Sigmoid colon (tissue), 4 donors: ENCODE data around the gene MAPK8IP3.

Experiments
- EP300 ChIP-seq, 4 donors: sonication (generic); formaldehyde crosslinking; IDR thresholded peaks; one replicate each; pipeline ENCODE4 v1.6.1; 2017; ENCODE audit warnings: antibody characterized with exemption in 4 of 4
- POLR2AphosphoS5 ChIP-seq, 4 donors: sonication (generic); formaldehyde crosslinking; IDR thresholded peaks; one replicate each; pipeline ENCODE4 v1.6.1; 2017; ENCODE audit warnings: antibody characterized with exemption in 4 of 4

DNA sequence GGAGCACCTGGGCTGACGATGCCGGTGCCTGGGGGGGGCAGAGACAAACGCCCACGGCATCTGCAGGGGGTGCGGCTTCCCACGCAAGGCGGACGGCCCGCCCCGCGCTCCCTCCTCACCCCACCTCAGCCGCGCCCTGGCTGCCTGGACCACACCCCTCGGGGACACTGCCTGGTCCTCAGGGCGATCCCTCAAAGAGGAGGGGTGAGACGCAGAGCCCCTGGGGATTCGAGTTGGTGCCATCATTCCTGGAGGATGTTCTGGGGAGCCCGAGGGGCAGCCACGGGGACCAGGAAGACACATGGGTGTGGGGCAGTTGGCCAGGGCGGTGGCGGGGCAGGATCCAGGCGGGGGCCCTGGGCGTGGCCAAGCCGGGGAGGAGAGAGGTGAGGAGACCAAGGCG is 83.6 kb downstream of the MAPK8IP3 start:
- no peak for TF ChIP-seq EP300 (IDR thresholded peaks at IDR 0.05)
- no peak for TF ChIP-seq POLR2AphosphoS5 (IDR thresholded peaks at IDR 0.05)
